Neutrophil (primary cell): Measurements from ENCODE around the gene FBRSL1.

Experiments used
- H3K27ac ChIP-seq: fragments of 200-600 bp; sonication (generic); 2 replicates; pipeline ENCODE4 v1.5.1; 2016; ENCODE audit warnings: mild to moderate bottlenecking, moderate library complexity
- H3K27me3 ChIP-seq: fragments of 200-600 bp; sonication (generic); 2 replicates; pipeline ENCODE4 v1.6.0; 2016; ENCODE audit warnings: mild to moderate bottlenecking
- H3K36me3 ChIP-seq: fragments of 200-600 bp; sonication (generic); 2 replicates; pipeline ENCODE4 v1.5.1; 2017
- H3K4me1 ChIP-seq, 2 experiments: fragments of 200-600 bp in 1 of 2; sonication (generic) in 1 of 2; 1 replicate in 1 of 2; 2 replicates in 1 of 2; pipeline versions ENCODE4 v1.5.1 to v1.6.1; 2013 to 2016; ENCODE audit warnings: low read depth in 1 of 2, low read length in 1 of 2, mild to moderate bottlenecking in 1 of 2, moderate library complexity in 1 of 2; ENCODE audit not compliant: control insufficient read depth in 1 of 2, insufficient read depth in 1 of 2
- H3K4me3 ChIP-seq, 2 experiments: fragments of 200-600 bp in 1 of 2; sonication (generic) in 1 of 2; 1 replicate in 1 of 2; 2 replicates in 1 of 2; pipeline ENCODE4 v1.5.1; 2013 to 2016; ENCODE audit warnings: low read depth in 1 of 2, low read length in 1 of 2, mild to moderate bottlenecking in 1 of 2, moderate library complexity in 1 of 2
- H3K9me3 ChIP-seq: fragments of 200-600 bp; sonication (generic); 2 replicates; pipeline ENCODE4 v1.5.1; 2016
- CTCF ChIP-seq: fragments of 200-600 bp; sonication (generic); IDR thresholded peaks from 2 replicates; pipeline ENCODE4 v1.5.1; 2016; ENCODE audit warnings: antibody characterized with exemption

Gene FBRSL1

GRCh38 chr12:132492951-132493350 is 3.0 kb downstream of the FBRSL1 start:
- Histone ChIP-seq H3K27me3 (peaks cover 11% of the 10 kb centered on the region), H3K27ac (no peak overlapping the region), H3K9me3 (no peaks in the 10 kb centered on the region), H3K36me3 (no peaks in the 10 kb centered on the region), H3K4me1 (peaks cover 54 to 61% of the 10 kb centered on the region in 2 experiments), H3K4me3 (no peak overlapping the region)
- no peak for TF ChIP-seq CTCF

GRCh38 chr12:132493482-132494178 is 3.7 kb downstream of the FBRSL1 start:
- no peaks in the 10 kb centered on the region for H3K9me3 ChIP-seq
- TF ChIP-seq CTCF = no peak
- peaks cover 47 to 55% of the 10 kb centered on the region in 2 experiments for H3K4me1 ChIP-seq
- H3K27me3 ChIP-seq = peaks cover 11% of the 10 kb centered on the region
- H3K4me3 ChIP-seq = no peak overlapping the region
- H3K36me3 ChIP-seq = no peaks in the 10 kb centered on the region
- no peak overlapping the region for H3K27ac ChIP-seq

GRCh38 chr12:132494294-132495164 is 4.6 kb downstream of the FBRSL1 start:
- H3K27me3 ChIP-seq = peaks cover 11% of the 10 kb centered on the region
- H3K27ac ChIP-seq = no peak overlapping the region
- TF ChIP-seq CTCF = no peak
- no peaks in the 10 kb centered on the region for H3K36me3 ChIP-seq
- no peaks in the 10 kb centered on the region for H3K9me3 ChIP-seq
- H3K4me1 ChIP-seq = peaks cover 41 to 46% of the 10 kb centered on the region in 2 experiments
- no peak overlapping the region for H3K4me3 ChIP-seq

GRCh38 chr12:132495165-132495544 is 5.2 kb downstream of the FBRSL1 start:
- peaks cover 41 to 45% of the 10 kb centered on the region in 2 experiments for H3K4me1 ChIP-seq
- H3K27ac ChIP-seq = no peak overlapping the region
- H3K27me3 ChIP-seq = peaks cover 11% of the 10 kb centered on the region
- H3K4me3 ChIP-seq = no peak overlapping the region
- H3K36me3 ChIP-seq = no peaks in the 10 kb centered on the region
- H3K9me3 ChIP-seq = no peaks in the 10 kb centered on the region
- no peak for TF ChIP-seq CTCF

- H3K27me3 ChIP-seq = peaks cover 9% of the 10 kb centered on the region
- TF ChIP-seq CTCF = no peak
- no peak overlapping the region for H3K4me3 ChIP-seq
- H3K27ac ChIP-seq = no peak overlapping the region
- H3K36me3 ChIP-seq = no peaks in the 10 kb centered on the region
- H3K9me3 ChIP-seq = no peaks in the 10 kb centered on the region
- peaks cover 39 to 44% of the 10 kb centered on the region in 2 experiments for H3K4me1 ChIP-seq
Observed at GRCh38 chr12:132495629-132496357, 5.8 kb downstream of the FBRSL1 start.
